Type B pancreatic cell (in vitro differentiated cells): ENCODE data around the gene SMIM29. TPM values are rescaled to one million over a fixed set of nuclear protein-coding genes. Genes with fewer than 3 reads are reported as not detected.

ENCODE experiments used
- DNase-seq: peaks from one replicate; pipeline ENCODE4 v3.0.0; 2021; ENCODE audit warnings: mixed read lengths; ENCODE audit not compliant: unreplicated experiment; ENCODE audit errors: extremely low spot score
- H3K27ac Mint-ChIP-seq: 2 replicates; pipeline ENCODE4 v1.8.0; 2021; ENCODE audit warnings: mild to moderate bottlenecking, mixed read lengths
- H3K27me3 Mint-ChIP-seq: 2 replicates; pipeline ENCODE4 v1.8.0; 2021; ENCODE audit warnings: mixed read lengths
- H3K36me3 Mint-ChIP-seq: 2 replicates; pipeline ENCODE4 v1.8.0; 2021; ENCODE audit warnings: mixed read lengths
- H3K4me1 Mint-ChIP-seq: one replicate; pipeline ENCODE4 v1.8.0; 2021; ENCODE audit warnings: mixed read lengths; ENCODE audit not compliant: unreplicated experiment
- H3K4me3 Mint-ChIP-seq: 2 replicates; pipeline ENCODE4 v1.8.0; 2021; ENCODE audit warnings: mild to moderate bottlenecking, mixed read lengths
- H3K9me3 Mint-ChIP-seq: 2 replicates; pipeline ENCODE4 v1.8.0; 2021; ENCODE audit warnings: mixed read lengths
- CTCF ChIP-seq: fragments of 200-600 bp; sonication (generic); conservative IDR thresholded peaks from 2 replicates; pipeline ENCODE4 v1.5.0; 2021; ENCODE audit warnings: antibody characterized with exemption, mild to moderate bottlenecking
- total RNA-seq: library from RNA; stranded (reverse); gene quantifications from 2 replicates; pipeline ENCODE4 v1.2.1, GENCODE V29; 2021; ENCODE audit warnings: low replicate concordance

Gene SMIM29
- total RNA-seq, 1 donor from 2014 or later, result 16.0 TPM

- peak overlapping the region; percentile 85 for H3K27ac Mint-ChIP-seq
- TF ChIP-seq CTCF, result no peak
- no peak for DNase-seq
- no peaks in the 10 kb centered on the region for H3K27me3 Mint-ChIP-seq
- H3K4me3 Mint-ChIP-seq, result peak overlapping the region; percentile 48
- no peaks in the 10 kb centered on the region for H3K9me3 Mint-ChIP-seq
- peaks cover 17% of the 10 kb centered on the region for H3K4me1 Mint-ChIP-seq
- peaks cover 8% of the 10 kb centered on the region for H3K36me3 Mint-ChIP-seq
Observed at GRCh38 chr6:34239500-34239825, 9.3 kb downstream of the SMIM29 start.

GRCh38 chr6:34238585-34239499, 10.0 kb downstream of the SMIM29 start:
- Mint-ChIP-seq H3K27ac (peak overlapping the region; percentile 85), H3K4me1 (peaks cover 23% of the 10 kb centered on the region), H3K9me3 (no peaks in the 10 kb centered on the region), H3K27me3 (no peaks in the 10 kb centered on the region), H3K36me3 (peaks cover 8% of the 10 kb centered on the region), H3K4me3 (peak overlapping the region; percentile 89)
- TF ChIP-seq CTCF, result no peak
- DNase-seq, result no peak

GRCh38 chr6:34237722-34238584, 10.9 kb downstream of the SMIM29 start:
- no peaks in the 10 kb centered on the region for H3K9me3 Mint-ChIP-seq
- H3K36me3 Mint-ChIP-seq, result peaks cover 7% of the 10 kb centered on the region
- DNase-seq, result no peak
- H3K4me1 Mint-ChIP-seq, result peaks cover 28% of the 10 kb centered on the region
- peak overlapping the region; percentile 89 for H3K4me3 Mint-ChIP-seq
- peak overlapping the region; percentile 85 for H3K27ac Mint-ChIP-seq
- peak; percentile 65 for TF ChIP-seq CTCF
- H3K27me3 Mint-ChIP-seq, result no peaks in the 10 kb centered on the region

GRCh38 chr6:34237316-34237721, 11.5 kb downstream of the SMIM29 start:
- Mint-ChIP-seq H3K27ac (no peak overlapping the region), H3K9me3 (no peaks in the 10 kb centered on the region), H3K36me3 (peaks cover 5% of the 10 kb centered on the region), H3K4me1 (peaks cover 26% of the 10 kb centered on the region), H3K27me3 (no peaks in the 10 kb centered on the region), H3K4me3 (peak overlapping the region; percentile 88)
- DNase-seq, result no peak
- no peak for TF ChIP-seq CTCF

GRCh38 chr6:34236443-34237315, 12.1 kb downstream of the SMIM29 start, which contains the start of gene HMGA1:
HMGA1 (plus strand) TSS chr6:34236873; CDS start chr6:34240781, 3,908 bp downstream.
- Mint-ChIP-seq H3K27ac (peak within 1 kb of the TSS; percentile 99), H3K9me3 (no peaks in the 10 kb centered on the region), H3K4me3 (peak within 1 kb of the TSS; percentile 88), H3K27me3 (no peaks in the 10 kb centered on the region), H3K36me3 (peaks cover 5% of the 10 kb centered on the region), H3K4me1 (peaks cover 21% of the 10 kb centered on the region)
- no peak for TF ChIP-seq CTCF
- peak; percentile 89 for DNase-seq
